Measurements from ENCODE around the gene SSTR4.

- TF ChIP-seq CTCF (conservative IDR thresholded peaks at IDR 0.05; ENCODE audit: low read length) (peak; percentile 38; the same call in 1 of the 2 replicates), EZH2phosphoT487 (IDR thresholded peaks at IDR 0.05; ENCODE audit: borderline replicate concordance) (no peak)
These were observed 11.4 kb upstream of the SSTR4 start for GRCh38 chr20:23023621-23024177.
